ENCODE data around the gene ADD3. TPM values are rescaled to one million over a fixed set of nuclear protein-coding genes. Genes with fewer than 3 reads are reported as not detected.

The ADD3 gene, protein sequence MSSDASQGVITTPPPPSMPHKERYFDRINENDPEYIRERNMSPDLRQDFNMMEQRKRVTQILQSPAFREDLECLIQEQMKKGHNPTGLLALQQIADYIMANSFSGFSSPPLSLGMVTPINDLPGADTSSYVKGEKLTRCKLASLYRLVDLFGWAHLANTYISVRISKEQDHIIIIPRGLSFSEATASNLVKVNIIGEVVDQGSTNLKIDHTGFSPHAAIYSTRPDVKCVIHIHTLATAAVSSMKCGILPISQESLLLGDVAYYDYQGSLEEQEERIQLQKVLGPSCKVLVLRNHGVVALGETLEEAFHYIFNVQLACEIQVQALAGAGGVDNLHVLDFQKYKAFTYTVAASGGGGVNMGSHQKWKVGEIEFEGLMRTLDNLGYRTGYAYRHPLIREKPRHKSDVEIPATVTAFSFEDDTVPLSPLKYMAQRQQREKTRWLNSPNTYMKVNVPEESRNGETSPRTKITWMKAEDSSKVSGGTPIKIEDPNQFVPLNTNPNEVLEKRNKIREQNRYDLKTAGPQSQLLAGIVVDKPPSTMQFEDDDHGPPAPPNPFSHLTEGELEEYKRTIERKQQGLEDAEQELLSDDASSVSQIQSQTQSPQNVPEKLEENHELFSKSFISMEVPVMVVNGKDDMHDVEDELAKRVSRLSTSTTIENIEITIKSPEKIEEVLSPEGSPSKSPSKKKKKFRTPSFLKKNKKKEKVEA
- total RNA-seq, result 10 to 100 TPM; 44.0 to 52.5 TPM

DNA sequence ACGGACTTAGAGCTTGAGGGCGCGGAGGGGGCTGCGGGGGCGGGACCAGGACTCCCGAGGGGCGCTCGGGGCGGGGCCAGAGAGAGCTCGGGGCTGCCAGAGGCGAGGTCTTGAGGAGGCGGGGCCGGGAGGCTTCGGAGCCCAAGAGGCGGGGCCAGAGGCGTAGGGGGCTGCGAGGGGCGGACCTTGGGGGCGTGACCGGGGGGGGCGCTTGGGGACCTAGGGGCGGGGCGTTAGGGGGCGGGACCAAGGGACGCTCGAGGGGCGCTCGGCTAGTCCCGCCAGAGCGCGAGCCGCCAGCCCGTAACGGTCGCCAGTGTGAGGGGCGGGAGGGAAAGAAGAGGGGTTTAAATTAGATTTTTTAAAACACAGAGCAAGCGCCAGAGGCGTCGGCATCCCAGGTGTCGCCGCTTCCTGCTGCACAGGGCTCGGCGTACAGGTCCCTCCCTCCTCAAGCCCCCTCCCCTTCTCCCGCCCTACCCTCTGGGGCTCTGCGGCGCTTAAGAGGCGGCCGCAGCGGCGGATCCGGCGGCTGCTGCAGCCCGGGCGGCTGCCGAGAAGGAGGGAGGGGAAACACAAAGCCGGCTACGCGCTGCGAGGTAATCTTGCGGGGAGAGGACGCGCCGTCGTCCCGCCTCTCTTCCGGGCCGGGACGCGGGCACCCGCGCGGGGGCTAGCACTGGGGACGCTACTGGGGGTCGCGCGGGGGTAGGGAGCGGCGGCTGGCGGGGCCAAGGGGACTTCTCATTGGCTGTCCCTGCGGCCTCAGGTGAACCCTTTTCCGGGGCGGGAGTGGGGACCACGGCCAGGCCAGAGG lies at the start of gene ADD3:
Gene ADD3 (plus strand): TSS at position 284 of the 817 bp plus-strand sequence. CDS start 92,670 bp downstream, outside the sequence.
- H3K4me3 Mint-ChIP-seq, result no peak within 1 kb of the TSS
- H3K4me1 Mint-ChIP-seq, result peaks cover 48% of the 10 kb centered on the region
- H3K36me3 Mint-ChIP-seq, result peaks cover 2% of the 10 kb centered on the region
- H3K27me3 Mint-ChIP-seq, result no peaks in the 10 kb centered on the region
- peak; percentile 94 for DNase-seq
- no peaks in the 10 kb centered on the region for H3K9me3 Mint-ChIP-seq
- peak within 1 kb of the TSS; percentile 92 for H3K27ac Mint-ChIP-seq

DNA sequence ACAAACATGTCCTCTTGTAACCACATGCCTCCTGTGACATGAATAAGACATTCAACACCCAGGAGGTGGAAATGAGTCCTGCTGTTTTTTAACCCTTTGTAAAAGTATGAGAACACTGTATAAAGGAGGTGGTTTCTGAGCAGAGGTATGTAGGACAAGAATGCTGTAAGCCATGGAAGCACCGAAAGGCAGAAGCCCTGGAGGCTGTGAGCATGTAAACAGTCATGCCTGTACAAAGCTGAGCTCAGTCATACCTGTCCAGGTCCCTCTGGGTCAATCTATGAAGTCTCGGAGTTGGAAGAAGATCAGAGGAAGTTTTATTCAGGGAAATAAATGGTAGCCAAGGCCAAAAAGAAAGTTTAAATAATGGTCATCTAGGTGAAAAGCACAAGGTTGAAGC lies 49.7 kb upstream of the ADD3 start:
- no peaks in the 10 kb centered on the region for H3K9me3 Mint-ChIP-seq
- H3K27ac Mint-ChIP-seq, result no peak overlapping the region
- no peak for DNase-seq
- H3K36me3 Mint-ChIP-seq, result no peaks in the 10 kb centered on the region
- H3K4me3 Mint-ChIP-seq, result no peak overlapping the region
- H3K4me1 Mint-ChIP-seq, result peaks cover 8% of the 10 kb centered on the region
- H3K27me3 Mint-ChIP-seq, result no peaks in the 10 kb centered on the region

DNA sequence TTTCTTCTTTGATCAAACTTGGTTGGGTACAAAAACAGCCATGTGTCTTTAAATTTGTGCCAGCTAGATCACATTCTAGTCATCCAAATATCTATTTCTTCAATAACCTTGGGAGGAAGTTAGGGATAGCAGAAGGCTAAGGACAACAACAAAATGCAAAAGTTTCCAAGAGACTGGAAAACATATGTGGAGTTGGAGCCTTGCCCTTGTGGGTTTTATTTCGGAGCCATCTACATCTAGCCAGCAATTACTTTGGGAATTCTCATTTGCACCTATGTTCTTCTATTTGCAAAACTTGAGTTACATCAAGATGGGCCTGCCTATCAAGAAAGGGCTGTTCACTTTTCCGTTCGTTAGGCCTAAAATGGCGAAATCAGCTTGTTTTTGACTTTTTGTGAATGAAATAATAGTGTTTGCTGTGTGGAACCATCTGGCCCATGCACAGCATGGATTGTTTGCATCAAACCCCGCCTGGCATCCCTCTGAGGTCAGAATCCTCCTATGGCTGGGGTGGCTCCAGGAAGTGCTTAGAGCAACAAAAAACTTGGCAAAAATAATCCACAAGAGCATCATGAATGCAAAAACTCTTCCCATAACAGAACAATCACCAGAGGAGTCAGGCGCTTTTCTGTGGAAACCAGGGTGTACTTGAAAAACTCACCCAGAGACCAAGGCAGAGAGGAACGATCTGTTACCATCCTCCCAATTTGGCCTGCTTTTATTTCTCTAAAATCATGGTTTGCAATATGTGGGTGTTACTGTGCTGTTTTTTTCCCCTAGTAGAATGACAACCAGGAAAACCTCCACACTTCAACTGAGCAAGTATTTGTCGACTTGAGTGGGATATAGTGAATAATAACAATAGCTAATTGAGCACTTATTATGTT lies 48.3 kb upstream of the ADD3 start:
- Mint-ChIP-seq H3K4me1 (peaks cover 4% of the 10 kb centered on the region), H3K9me3 (no peaks in the 10 kb centered on the region), H3K4me3 (no peak overlapping the region), H3K36me3 (no peaks in the 10 kb centered on the region), H3K27ac (no peak overlapping the region), H3K27me3 (no peaks in the 10 kb centered on the region)
- no peak for DNase-seq

DNA sequence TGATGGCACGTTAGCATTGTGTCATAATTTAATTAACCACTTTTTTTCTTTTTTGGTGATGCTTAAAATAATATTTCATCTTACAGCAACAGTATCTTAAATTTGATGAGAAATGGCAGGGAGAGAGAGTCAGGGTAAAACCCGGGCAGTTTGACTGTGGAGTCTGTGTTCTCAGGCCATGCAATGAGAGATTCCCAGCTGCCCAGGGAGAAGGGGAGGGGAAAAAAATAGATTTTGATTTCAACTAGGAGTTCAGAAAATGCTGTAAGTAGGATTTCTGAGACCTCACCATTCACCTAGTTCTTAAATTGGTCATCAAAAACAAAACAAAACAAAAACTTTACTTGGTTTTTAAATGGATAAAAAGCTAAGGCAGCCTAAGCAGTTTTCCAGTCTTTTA lies 47.1 kb upstream of the ADD3 start:
- no peaks in the 10 kb centered on the region for H3K36me3 Mint-ChIP-seq
- DNase-seq, result no peak
- no peaks in the 10 kb centered on the region for H3K27me3 Mint-ChIP-seq
- no peak overlapping the region for H3K27ac Mint-ChIP-seq
- no peak overlapping the region for H3K4me3 Mint-ChIP-seq
- H3K9me3 Mint-ChIP-seq, result no peaks in the 10 kb centered on the region
- H3K4me1 Mint-ChIP-seq, result peaks cover 4% of the 10 kb centered on the region

DNA sequence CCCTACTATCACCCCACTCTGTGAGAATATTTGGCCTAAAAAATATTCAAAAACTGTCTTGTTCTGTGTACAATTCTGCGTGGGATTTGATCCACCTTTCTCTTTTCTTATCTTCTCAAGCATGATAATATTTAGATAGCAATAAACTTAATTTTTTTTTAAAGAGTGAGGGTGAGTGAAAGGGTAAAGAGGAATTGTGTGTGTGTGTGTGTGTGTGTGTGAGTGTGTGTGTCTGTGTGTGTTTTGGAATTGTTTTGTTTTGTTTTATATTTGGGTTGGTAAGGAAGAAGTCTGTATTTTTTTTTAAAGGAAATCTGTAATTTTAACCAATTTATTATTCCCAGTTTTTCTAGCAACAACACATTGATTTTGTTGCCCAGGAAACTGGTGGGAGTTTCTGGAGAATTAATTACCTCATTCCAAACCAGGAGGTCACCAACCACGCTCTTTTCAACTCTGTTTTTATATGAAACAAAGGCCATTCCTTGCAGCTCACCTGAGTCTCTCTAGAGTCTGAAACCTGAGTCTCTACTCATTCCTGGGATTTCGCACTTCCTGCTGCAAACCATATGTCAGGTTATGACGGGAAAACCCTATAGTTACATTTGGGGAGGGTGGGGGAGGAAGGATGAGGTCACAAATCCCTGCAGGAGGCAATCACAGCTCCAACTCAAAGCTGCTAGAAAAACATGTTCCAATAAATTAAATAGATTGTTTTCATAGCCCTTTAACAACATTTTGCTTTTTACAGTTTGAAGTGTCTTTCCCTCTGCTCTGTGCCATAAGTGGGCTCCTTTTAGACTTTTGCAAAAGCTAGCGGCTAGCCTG lies 46.4 kb upstream of the ADD3 start:
- Mint-ChIP-seq H3K36me3 (no peaks in the 10 kb centered on the region), H3K27ac (no peak overlapping the region), H3K4me1 (peaks cover 4% of the 10 kb centered on the region), H3K4me3 (no peak overlapping the region), H3K9me3 (no peaks in the 10 kb centered on the region), H3K27me3 (no peaks in the 10 kb centered on the region)
- DNase-seq, result no peak

DNA sequence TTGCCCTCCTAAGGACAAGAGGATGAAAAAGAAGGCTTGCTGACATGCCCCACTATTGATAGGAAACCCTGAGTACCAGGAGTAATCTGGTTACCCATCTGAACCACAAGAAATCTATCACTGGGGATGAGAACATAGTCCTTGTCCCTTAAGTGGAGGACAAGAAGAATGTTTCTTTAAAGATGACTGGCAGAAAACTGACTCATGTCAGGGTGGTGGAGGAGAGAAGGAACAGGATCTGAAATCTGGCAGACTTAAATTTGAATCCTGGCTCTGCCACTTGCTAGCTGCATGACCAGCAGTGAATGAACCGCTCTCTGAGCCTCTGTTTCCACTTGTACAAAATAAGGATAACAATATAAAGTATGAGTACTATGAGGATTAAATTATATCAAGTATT lies 45.5 kb upstream of the ADD3 start:
- Mint-ChIP-seq H3K36me3 (no peaks in the 10 kb centered on the region), H3K4me1 (no peaks in the 10 kb centered on the region), H3K4me3 (no peak overlapping the region), H3K9me3 (no peaks in the 10 kb centered on the region), H3K27me3 (no peaks in the 10 kb centered on the region), H3K27ac (no peak overlapping the region)
- no peak for DNase-seq

DNA sequence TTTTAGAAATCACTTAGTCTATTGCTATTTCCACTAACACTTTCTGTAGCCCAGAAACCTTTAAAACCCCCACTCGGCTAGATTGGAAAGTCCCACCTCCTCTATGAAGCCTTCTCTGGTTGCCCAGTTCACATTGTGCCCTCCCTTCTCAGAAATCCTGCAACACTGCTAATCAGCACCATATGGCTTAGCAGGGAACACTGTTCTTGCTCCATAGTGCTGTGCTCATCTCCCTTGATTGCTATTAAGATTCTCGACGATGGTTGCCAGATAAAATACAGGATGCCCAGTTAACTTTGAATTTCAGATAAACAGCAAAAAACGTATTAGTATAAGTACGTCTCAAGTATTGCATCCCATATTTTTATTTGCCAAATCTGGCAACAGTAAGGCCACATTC lies 44.3 kb upstream of the ADD3 start:
- Mint-ChIP-seq H3K27ac (no peak overlapping the region), H3K4me3 (no peak overlapping the region), H3K9me3 (no peaks in the 10 kb centered on the region), H3K4me1 (no peaks in the 10 kb centered on the region), H3K36me3 (no peaks in the 10 kb centered on the region), H3K27me3 (no peaks in the 10 kb centered on the region)
- DNase-seq, result no peak

DNA sequence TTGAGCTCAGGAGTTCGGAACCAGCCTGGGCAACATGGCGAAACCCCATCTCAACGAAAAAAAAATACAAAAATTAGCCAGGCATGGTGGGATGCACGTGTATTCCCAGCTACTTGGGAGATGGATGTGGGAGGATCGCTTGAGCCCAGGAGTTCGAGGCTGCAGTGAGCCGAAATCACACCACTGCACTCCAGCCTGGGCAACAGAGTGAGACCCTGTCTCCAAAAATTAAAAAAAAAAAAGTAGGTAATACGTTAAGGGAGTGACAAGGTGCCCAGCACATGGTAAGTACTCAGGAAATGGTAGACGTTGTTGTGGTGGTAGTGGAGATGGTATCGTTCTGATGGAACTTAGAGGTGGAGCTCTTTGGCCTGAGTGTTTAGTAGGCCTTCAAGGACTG lies 43.5 kb upstream of the ADD3 start:
- DNase-seq, result no peak
- Mint-ChIP-seq H3K9me3 (no peaks in the 10 kb centered on the region), H3K4me1 (no peaks in the 10 kb centered on the region), H3K36me3 (no peaks in the 10 kb centered on the region), H3K27ac (no peak overlapping the region), H3K4me3 (no peak overlapping the region), H3K27me3 (no peaks in the 10 kb centered on the region)

DNA sequence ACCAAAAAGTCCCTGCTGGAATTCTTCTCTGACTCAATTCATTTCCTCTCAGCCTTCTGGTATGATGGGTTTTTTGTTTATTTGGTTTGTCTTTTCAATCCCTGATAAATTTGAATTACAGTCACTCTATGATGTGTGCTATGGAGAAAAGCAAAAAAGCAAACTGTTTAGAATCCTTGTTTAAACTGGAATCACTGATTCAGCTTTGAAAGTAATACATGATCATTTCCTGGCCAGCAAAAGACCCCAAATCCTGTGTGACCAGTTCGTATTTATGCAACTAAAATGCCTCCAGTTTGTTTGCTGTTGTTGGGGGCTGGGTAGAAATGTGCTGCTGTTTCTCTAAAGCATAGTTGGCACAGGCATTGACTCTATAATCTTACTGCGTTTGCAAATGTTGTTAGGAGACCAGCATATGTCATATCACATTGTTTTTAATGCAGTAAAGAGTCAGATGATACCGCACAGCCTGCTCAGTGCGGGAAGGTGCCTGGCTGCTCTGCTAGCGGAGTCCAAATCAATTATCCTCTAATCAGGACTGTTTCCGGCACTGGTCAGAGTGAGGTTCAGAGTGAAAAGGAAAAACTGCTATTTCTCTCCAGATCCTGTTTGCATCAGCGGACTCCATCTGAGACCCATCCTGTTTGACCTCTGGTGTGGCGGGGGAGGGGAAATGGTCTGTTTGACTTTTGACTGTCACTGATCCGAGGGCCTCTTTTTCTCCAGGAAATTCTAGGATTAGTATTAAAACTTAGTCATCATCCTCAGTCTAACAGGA lies 40.6 kb upstream of the ADD3 start:
- Mint-ChIP-seq H3K36me3 (no peaks in the 10 kb centered on the region), H3K4me3 (no peak overlapping the region), H3K27ac (no peak overlapping the region), H3K9me3 (no peaks in the 10 kb centered on the region), H3K4me1 (no peaks in the 10 kb centered on the region), H3K27me3 (no peaks in the 10 kb centered on the region)
- no peak for DNase-seq

DNA sequence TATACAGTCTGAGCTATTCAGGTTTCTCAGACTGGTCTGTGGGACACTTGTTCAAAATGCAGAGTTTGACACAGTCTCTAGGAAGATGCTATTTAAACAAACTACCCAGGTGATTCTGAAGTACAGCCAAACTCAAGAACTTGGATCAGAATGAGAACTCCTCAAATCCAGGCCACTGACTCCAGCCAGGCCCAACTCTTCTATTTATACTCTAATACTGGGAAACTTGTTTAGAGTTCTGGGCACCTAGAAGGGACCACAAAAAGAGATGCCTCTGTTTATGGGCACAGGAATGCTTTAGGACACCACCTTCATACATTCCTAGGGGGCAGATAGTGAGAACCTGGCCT lies 40.1 kb upstream of the ADD3 start:
- Mint-ChIP-seq H3K27ac (no peak overlapping the region), H3K9me3 (no peaks in the 10 kb centered on the region), H3K4me1 (no peaks in the 10 kb centered on the region), H3K36me3 (no peaks in the 10 kb centered on the region), H3K27me3 (no peaks in the 10 kb centered on the region), H3K4me3 (no peak overlapping the region)
- no peak for DNase-seq

DNA sequence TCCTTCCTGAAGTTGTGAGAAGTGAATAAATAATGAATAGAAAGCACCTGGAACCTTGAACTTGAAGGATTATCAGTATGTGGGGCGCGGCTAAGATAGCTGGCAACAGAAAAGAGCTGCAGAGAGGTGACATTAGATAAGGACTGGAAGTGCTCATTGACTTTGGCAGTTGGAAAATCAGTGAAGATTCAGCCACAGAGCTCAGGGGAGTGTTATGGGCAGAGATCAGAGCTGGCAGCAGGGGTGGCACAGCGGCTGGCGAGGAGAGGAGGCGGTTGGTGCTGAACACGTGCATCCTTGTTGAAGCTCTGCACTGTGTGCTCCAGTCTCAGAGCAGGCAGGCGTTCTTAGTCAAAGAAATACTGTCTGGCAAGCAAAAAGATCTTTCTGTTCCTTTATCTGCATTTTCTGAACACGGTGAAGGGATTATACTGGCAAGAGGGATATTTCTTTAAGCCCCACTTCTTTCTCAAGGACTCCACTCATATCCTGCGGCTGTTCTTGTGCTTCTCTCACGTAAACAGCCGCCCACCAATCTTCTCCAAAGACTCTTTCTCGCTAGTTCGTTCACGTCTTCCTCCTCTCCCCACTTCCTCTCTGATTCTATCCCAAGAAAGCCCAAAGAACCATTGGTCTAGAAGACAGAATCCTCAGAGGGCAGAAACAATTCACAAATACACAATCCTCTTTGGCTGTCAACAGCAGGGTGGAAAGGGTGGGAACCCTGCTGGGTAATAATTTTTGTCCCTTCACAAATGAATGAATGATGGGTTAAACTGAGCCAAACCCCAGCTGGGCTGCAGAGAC lies 38.6 kb upstream of the ADD3 start:
- no peak overlapping the region for H3K27ac Mint-ChIP-seq
- no peaks in the 10 kb centered on the region for H3K4me1 Mint-ChIP-seq
- no peaks in the 10 kb centered on the region for H3K36me3 Mint-ChIP-seq
- H3K27me3 Mint-ChIP-seq, result no peaks in the 10 kb centered on the region
- no peaks in the 10 kb centered on the region for H3K9me3 Mint-ChIP-seq
- DNase-seq, result no peak
- no peak overlapping the region for H3K4me3 Mint-ChIP-seq

DNA sequence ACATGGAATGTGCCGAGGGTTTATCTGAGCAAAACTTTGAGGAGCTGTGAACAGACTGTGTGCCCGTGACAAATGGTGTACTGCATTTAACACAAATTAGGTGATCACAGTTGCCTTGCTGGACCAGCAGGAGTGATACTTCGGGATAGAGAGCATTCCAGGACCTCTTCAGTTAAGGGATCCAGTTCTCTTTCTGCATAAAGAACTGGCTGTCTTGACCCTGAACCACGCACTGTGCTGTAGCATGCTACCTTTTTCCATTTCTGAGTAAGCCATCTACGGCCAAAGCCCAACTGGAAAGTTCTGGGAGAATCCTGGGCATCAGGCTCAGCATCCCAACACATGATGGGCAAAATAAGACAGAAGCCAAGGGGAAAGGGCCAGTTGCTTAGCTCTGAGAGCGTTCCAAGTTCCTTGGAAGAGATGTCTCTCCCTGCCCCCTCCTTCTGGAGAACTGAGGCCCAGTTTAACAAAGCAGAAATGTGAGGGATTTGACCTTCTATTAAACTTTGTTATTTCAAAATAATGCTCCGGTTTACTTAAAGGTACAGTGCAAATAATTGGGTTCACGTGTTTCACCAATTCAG lies 37.9 kb upstream of the ADD3 start:
- H3K27ac Mint-ChIP-seq, result no peak overlapping the region
- no peaks in the 10 kb centered on the region for H3K4me1 Mint-ChIP-seq
- no peaks in the 10 kb centered on the region for H3K27me3 Mint-ChIP-seq
- H3K9me3 Mint-ChIP-seq, result no peaks in the 10 kb centered on the region
- H3K36me3 Mint-ChIP-seq, result no peaks in the 10 kb centered on the region
- DNase-seq, result no peak
- no peak overlapping the region for H3K4me3 Mint-ChIP-seq

Data from activated naive CD8-positive, alpha-beta T cell treated with anti-CD3 and anti-CD28 coated beads for 36 hours (primary cell).